Brain microvascular endothelial cell (primary cell): Measurements from ENCODE around the gene CTBP2.

Source experiments
- DNase-seq: peaks from one replicate; pipeline ENCODE4 v3.0.0-alpha.2; 2020
- H3K27ac ChIP-seq: fragments of 250-450 bp; sonication (Bioruptor Pico); 2 replicates; pipeline ENCODE4 v1.5.1; 2020; ENCODE audit warnings: mild to moderate bottlenecking, moderate library complexity
- H3K27me3 ChIP-seq: fragments of 250-450 bp; sonication (Bioruptor Pico); replicated peaks from 2 replicates; pipeline ENCODE4 v1.5.1; 2020; ENCODE audit warnings: mild to moderate bottlenecking
- H3K36me3 ChIP-seq: fragments of 250-450 bp; sonication (Bioruptor Pico); replicated peaks from 2 replicates; pipeline ENCODE4 v1.5.1; 2020; ENCODE audit warnings: mild to moderate bottlenecking
- H3K4me3 ChIP-seq: 2 replicates; pipeline ENCODE4 v1.5.1; 2011; ENCODE audit warnings: low read depth, mild to moderate bottlenecking, control low read depth, low read length, moderate library complexity
- in situ Hi-C: cut with HindIII; loops from 2 replicates; pipeline ENCODE4 v1.10.0; 2017; ENCODE audit warnings: low sequenced_read_pairs, low pct_ligation_motif_present
- TF ChIP-seq, protein P1 (sequence below): IDR thresholded peaks from 2 replicates; pipeline ENCODE4 v1.5.1; 2011; ENCODE audit warnings: low read depth, mild to moderate bottlenecking, moderate library complexity, low read length, control low read depth, inconsistent platforms; ENCODE audit errors: missing control alignments

The CTBP2 gene

DNA sequence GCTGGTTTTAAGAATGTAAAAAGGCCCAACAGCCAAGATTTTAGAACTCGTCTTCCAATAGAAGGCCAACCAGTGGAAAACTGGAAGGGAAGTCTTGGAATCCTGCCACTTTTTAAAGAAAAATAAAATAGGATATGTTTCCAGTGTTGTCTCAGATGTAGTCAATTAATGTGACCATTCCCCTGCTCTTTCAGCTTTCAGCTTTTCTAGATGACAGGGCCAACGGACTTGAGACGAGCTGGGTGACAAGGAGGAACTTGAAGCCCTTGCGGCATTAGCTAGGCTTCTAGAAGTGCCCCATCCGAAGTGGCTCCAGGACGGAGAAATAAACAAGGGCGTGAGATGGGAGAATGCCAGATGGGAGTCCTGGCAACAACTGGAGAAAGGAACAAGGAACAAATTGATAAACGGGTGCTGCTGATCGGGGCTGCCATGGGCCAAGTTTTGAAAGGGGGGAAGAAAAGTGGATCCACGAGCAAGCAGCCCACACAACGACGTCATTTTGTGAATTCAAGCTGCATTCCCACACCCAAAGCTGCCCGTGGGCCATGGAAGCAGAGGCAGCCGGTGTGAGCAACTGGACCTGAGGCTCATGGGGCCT lies 42.3 kb downstream of the CTBP2 start:
- DNase-seq: no peak
- no peaks in the 10 kb centered on the region for H3K36me3 ChIP-seq
- no peak overlapping the region for H3K27ac ChIP-seq
- in situ Hi-C loops: no loop called here
- no peaks in the 10 kb centered on the region for H3K27me3 ChIP-seq
- TF ChIP-seq, protein P1, sequence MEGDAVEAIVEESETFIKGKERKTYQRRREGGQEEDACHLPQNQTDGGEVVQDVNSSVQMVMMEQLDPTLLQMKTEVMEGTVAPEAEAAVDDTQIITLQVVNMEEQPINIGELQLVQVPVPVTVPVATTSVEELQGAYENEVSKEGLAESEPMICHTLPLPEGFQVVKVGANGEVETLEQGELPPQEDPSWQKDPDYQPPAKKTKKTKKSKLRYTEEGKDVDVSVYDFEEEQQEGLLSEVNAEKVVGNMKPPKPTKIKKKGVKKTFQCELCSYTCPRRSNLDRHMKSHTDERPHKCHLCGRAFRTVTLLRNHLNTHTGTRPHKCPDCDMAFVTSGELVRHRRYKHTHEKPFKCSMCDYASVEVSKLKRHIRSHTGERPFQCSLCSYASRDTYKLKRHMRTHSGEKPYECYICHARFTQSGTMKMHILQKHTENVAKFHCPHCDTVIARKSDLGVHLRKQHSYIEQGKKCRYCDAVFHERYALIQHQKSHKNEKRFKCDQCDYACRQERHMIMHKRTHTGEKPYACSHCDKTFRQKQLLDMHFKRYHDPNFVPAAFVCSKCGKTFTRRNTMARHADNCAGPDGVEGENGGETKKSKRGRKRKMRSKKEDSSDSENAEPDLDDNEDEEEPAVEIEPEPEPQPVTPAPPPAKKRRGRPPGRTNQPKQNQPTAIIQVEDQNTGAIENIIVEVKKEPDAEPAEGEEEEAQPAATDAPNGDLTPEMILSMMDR: no peak
- no peak overlapping the region for H3K4me3 ChIP-seq

DNA sequence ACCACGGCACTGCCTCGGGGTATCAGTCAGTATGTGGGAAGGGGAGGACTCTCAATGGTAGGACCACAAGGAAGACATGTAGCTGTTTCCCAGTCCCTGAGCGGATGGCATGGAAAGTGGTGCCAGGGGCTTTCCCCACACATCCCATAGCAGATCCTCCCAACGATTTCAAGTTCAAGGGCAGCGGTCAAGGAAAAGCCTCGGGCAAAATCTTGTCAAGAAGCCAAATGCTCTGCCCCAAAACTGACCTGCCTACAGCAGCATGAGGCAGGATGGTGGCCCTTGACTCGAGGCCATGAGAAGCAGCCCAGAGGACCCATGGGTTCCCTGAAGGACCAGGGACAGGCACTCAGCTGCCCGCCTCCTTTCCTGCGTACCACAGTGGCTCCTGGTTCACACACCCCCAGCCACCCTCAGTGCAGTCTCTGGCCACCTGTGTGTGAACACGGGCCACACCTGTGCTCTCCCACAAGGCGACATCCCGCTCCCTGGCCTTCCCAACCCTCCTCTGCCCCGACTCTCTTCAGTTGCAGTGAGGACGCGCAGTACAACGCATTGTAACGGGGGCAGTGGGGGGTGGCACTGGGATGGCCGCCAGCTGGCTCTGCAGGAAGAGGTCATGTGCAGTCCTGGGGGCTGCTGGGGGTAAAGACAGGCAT lies 43.6 kb downstream of the CTBP2 start:
- in situ Hi-C loops: no loop called here

DNA sequence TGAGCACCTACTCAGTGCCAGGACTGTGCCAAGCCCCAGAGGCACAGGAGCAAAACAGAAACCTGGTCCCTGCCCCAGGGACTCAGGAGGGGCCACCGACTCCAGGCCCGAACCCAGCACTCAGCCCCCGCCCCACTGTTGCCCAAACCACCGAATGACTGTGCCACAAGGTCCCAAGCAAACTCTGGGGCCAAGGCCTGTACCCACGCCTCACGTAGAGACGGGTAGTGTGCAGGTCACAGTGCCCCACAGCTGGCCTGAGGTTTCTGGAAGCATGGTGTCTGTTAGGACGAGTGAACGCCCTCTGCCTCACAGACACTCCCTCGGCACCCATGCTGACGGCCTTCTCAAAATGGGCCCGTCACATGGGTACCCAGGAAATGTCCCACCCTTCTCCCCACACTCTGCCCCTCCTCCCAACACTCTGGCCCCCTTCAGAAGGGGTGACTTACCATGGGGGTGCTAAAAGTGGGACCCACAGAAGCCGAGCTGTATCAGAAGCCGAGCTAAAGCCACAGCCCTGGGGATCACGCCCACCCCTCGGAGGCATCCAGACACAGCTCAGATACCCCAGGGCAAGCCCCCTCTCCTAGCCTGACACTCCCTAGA lies 44.2 kb downstream of the CTBP2 start:
- in situ Hi-C loops: no loop called here
- Histone ChIP-seq H3K4me3 (no peak overlapping the region), H3K27ac (no peak overlapping the region), H3K27me3 (no peaks in the 10 kb centered on the region), H3K36me3 (no peaks in the 10 kb centered on the region)
- no peak for DNase-seq
- TF ChIP-seq, protein P1: no peak

More for the DNA sequence above, 43.6 kb downstream of the CTBP2 start:
- DNase-seq: no peak
- no peaks in the 10 kb centered on the region for H3K36me3 ChIP-seq
- no peak overlapping the region for H3K27ac ChIP-seq
- H3K27me3 ChIP-seq: no peaks in the 10 kb centered on the region
- TF ChIP-seq, protein P1: no peak
- H3K4me3 ChIP-seq: no peak overlapping the region

DNA sequence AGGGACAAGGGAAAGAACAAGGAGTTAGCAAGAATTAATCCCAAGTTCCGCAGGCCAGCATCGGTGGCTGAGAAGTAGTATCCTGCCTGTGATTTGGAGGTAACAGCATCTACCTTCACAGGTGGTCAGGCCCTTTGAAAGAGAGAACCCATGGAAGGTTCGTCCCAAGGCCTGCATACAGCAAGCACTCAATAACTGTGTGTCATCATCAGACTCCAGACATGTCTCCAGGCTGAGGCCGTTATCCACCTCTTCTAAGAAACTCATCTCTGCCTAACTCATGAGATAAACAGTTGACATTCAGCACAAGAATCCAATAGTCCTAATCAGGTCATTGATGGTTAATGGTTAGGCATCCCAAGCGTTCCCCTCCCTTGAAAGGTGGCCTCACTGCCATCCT lies 45.0 kb downstream of the CTBP2 start:
- no peak for DNase-seq
- TF ChIP-seq, protein P1: no peak
- no peaks in the 10 kb centered on the region for H3K27me3 ChIP-seq

DNA sequence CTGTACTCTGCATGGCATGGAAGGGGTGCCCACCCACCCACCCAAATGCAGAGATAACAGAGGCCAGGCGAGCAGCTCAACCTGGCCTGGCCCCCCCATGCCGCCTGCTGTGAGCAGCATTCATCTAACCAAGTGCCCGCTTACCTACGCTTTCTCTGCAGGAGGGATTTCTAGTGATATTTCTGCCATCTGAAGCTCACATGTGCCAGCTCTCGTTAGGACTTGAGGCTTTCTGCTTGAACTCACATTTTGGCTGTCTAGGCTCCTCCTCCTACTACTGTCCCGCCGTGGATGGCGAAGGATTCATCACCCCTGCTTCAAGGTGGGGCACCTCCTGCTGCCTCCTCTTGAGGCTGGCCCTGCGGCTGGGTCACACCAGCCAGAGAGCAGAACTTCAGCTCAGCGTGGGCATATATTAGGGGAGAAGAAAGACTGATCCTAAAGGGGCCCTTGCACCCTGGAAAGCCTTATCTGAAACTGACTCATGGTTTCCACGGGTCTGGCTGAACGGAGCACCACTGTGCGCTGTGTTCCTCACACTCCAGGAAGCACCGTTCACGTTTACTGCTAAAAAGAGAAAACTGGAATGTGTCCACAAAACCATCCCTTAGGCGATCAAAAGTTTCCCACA lies 45.5 kb downstream of the CTBP2 start:
- TF ChIP-seq, protein P1: no peak
- Histone ChIP-seq H3K27me3 (no peaks in the 10 kb centered on the region), H3K27ac (no peak overlapping the region), H3K36me3 (peaks cover 4% of the 10 kb centered on the region), H3K4me3 (no peak overlapping the region)
- in situ Hi-C loops: no loop called here
- DNase-seq: peak; percentile 39

More for the DNA sequence above, 45.0 kb downstream of the CTBP2 start:
- Histone ChIP-seq H3K4me3 (no peak overlapping the region), H3K36me3 (no peaks in the 10 kb centered on the region), H3K27ac (no peak overlapping the region)
- in situ Hi-C loops: no loop called here
